ENCODE measurements around the gene PRIMA1. TPM values are rescaled to one million over a fixed set of nuclear protein-coding genes. Genes with fewer than 3 reads are reported as not detected.

Gene PRIMA1
- total RNA-seq, 2 donors from 2014 or later = 2.3 to 3.5 TPM

- no peak for TF ChIP-seq CTCF (IDR thresholded peaks at IDR 0.05)
- Histone ChIP-seq H3K4me3 (no peak overlapping the region), H3K4me1 (ENCODE audit: control insufficient read depth in 1 of 2, low read depth in 2 of 2) (no peaks in the 10 kb centered on the region), H3K36me3 (no peaks in the 10 kb centered on the region), H3K27ac (no peak overlapping the region), H3K27me3 (replicated peaks; ENCODE audit: insufficient read depth) (no peaks in the 10 kb centered on the region), H3K9me3 (no peaks in the 10 kb centered on the region)
- ATAC-seq (ENCODE audit: insufficient number of reproducible peaks, low FRiP score, low read depth) = no peak
- no peak for DNase-seq (ENCODE audit: low spot score)
Observed at GRCh38 chr14:93676416-93676958, 111.8 kb downstream of the PRIMA1 start.

GRCh38 chr14:93675651-93676050, 112.6 kb downstream of the PRIMA1 start:
- Histone ChIP-seq H3K27me3 (replicated peaks; ENCODE audit: insufficient read depth) (no peaks in the 10 kb centered on the region), H3K9me3 (no peaks in the 10 kb centered on the region), H3K4me3 (no peak overlapping the region), H3K4me1 (ENCODE audit: control insufficient read depth in 1 of 2, low read depth in 2 of 2) (no peaks in the 10 kb centered on the region), H3K36me3 (no peaks in the 10 kb centered on the region), H3K27ac (no peak overlapping the region)
- ATAC-seq (ENCODE audit: insufficient number of reproducible peaks, low FRiP score, low read depth) (no peak), DNase-seq (ENCODE audit: low spot score) (no peak)
- TF ChIP-seq CTCF (IDR thresholded peaks at IDR 0.05) = no peak

GRCh38 chr14:93674343-93674742, 113.9 kb downstream of the PRIMA1 start:
- Histone ChIP-seq H3K27ac (no peak overlapping the region), H3K4me1 (ENCODE audit: control insufficient read depth in 1 of 2, low read depth in 2 of 2) (no peaks in the 10 kb centered on the region), H3K4me3 (no peak overlapping the region), H3K36me3 (no peaks in the 10 kb centered on the region), H3K27me3 (replicated peaks; ENCODE audit: insufficient read depth) (no peaks in the 10 kb centered on the region), H3K9me3 (no peaks in the 10 kb centered on the region)
- ATAC-seq (ENCODE audit: insufficient number of reproducible peaks, low FRiP score, low read depth) = no peak
- no peak for DNase-seq (ENCODE audit: low spot score)
- no peak for TF ChIP-seq CTCF (IDR thresholded peaks at IDR 0.05)

GRCh38 chr14:93669632-93670031, 118.7 kb downstream of the PRIMA1 start:
- no peak for TF ChIP-seq CTCF (IDR thresholded peaks at IDR 0.05)
- H3K36me3 ChIP-seq = no peaks in the 10 kb centered on the region
- no peaks in the 10 kb centered on the region for H3K4me1 ChIP-seq (ENCODE audit: control insufficient read depth in 1 of 2, low read depth in 2 of 2)
- ATAC-seq (ENCODE audit: insufficient number of reproducible peaks, low FRiP score, low read depth) (no peak), DNase-seq (ENCODE audit: low spot score) (no peak)
- no peak overlapping the region for H3K4me3 ChIP-seq
- H3K27me3 ChIP-seq (replicated peaks; ENCODE audit: insufficient read depth) = no peaks in the 10 kb centered on the region
- peaks cover 15% of the 10 kb centered on the region for H3K9me3 ChIP-seq
- H3K27ac ChIP-seq = no peak overlapping the region

Other genes starting within 250 kb of the PRIMA1 start
- not detected for gene FAM181A, start 138.9 kb upstream of the PRIMA1 start, total RNA-seq
- 10 to 100 TPM; 47.2 to 48.3 TPM for gene ASB2, start 188.1 kb upstream of the PRIMA1 start, total RNA-seq
- not detected for gene CCDC197, start 208.8 kb upstream of the PRIMA1 start, total RNA-seq
- under 1 TPM; 0.14 to 0.71 TPM for gene OTUB2, start 237.9 kb upstream of the PRIMA1 start, total RNA-seq

Measured in thoracic aorta (tissue), 2 donors.